Lower leg skin (tissue), 3 donors: ENCODE data around the gene TAF15.

Source experiments
- POLR2A ChIP-seq, 2 donors: fragments of 450-650 bp; IDR thresholded peaks; one replicate each; pipeline ENCODE4 v1.6.1; 2016 to 2017; ENCODE audit warnings: antibody characterized with exemption in 2 of 2, mild to moderate bottlenecking in 1 of 2, moderate library complexity in 1 of 2
- TF ChIP-seq, protein P1 (sequence below), 3 donors: fragments of 450-650 bp; IDR thresholded peaks; one replicate each; pipeline ENCODE4 v1.5.1; 2016; ENCODE audit warnings: antibody characterized with exemption in 3 of 3, mild to moderate bottlenecking in 3 of 3, moderate library complexity in 2 of 3

DNA sequence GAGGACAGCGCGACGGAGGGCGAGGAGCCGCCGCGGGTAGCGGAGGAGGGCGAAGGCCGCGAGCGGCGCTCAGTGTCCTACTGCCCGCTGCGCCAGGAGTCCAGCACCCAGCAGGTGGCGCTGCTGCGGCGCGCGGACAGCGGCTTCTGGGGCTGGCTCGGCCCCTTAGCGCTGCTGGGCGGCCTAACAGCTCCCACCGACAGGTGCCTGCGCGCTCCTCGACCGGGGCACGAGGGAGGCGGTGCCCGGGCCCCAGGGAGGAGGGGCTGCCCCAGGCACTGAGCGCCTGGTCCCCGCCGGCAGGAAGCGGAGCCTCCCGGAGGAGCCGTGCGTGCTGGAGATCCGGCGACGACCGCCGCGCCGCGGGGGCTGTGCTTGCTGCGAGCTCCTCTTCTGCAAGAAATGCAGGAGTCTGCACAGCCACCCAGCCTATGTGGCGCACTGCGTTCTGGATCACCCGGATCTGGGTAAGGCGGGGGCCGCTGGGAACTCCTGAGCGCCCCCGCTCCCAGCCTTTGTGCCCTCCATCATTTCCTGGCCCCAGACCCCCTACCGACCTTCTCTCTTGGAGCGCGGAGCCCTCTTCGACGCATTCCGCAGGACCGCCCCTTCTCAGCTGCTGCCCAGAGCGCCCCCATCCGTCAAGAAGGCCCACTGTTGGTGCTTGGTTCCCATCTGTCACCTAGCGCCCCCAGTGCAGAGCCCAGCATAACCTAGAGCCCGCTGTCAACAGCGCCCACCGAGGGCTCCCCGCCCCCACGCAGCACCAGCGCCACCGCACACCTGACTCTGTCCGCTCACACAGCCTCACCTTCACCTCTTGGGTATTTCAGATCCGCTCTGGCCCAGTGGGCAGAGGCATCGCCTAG lies 44.9 kb upstream of the TAF15 start:
- TF ChIP-seq, protein P1, sequence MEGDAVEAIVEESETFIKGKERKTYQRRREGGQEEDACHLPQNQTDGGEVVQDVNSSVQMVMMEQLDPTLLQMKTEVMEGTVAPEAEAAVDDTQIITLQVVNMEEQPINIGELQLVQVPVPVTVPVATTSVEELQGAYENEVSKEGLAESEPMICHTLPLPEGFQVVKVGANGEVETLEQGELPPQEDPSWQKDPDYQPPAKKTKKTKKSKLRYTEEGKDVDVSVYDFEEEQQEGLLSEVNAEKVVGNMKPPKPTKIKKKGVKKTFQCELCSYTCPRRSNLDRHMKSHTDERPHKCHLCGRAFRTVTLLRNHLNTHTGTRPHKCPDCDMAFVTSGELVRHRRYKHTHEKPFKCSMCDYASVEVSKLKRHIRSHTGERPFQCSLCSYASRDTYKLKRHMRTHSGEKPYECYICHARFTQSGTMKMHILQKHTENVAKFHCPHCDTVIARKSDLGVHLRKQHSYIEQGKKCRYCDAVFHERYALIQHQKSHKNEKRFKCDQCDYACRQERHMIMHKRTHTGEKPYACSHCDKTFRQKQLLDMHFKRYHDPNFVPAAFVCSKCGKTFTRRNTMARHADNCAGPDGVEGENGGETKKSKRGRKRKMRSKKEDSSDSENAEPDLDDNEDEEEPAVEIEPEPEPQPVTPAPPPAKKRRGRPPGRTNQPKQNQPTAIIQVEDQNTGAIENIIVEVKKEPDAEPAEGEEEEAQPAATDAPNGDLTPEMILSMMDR (IDR thresholded peaks at IDR 0.05): peak in 1 of 3 donors; percentile 81
- no peak for TF ChIP-seq POLR2A (IDR thresholded peaks at IDR 0.05)
